HepG2 (cell line): Measurements from ENCODE around the gene MAP3K5. TPM values are rescaled to one million over a fixed set of nuclear protein-coding genes. Genes with fewer than 3 reads are reported as not detected.

Source experiments
- CREM ChIP-seq, 2 experiments: sonication (generic) in 1 of 2; formaldehyde crosslinking in 1 of 2; IDR thresholded peaks; 2 replicates each; pipeline versions ENCODE4 v1.4.0 to v1.6.1; 2016 to 2020; ENCODE audit warnings: antibody characterized with exemption in 1 of 2, mild to moderate bottlenecking in 1 of 2, missing genetic modification reagents in 1 of 2
- SP140L ChIP-seq: sonication (generic); formaldehyde crosslinking; IDR thresholded peaks from 2 replicates; pipeline ENCODE4 v1.4.0; 2020; ENCODE audit warnings: missing genetic modification reagents, borderline replicate concordance
- polyA plus RNA-seq, 8 experiments: library from polyadenylated mRNA; depleted of rRNA in 3 of 8; stranded (reverse) in 7 of 8; unstranded in 1 of 8; fragments of >200 nt; fragmentation: Illumina TruSeq in 4 of 8; extraction: Trizol in 4 of 8; gene quantifications; 2 replicates each; pipeline versions ENCODE4 v1.2.1 to v1.2.3, GENCODE V29; 2011 to 2016; ENCODE audit warnings: low read depth in 4 of 8, missing spikeins in 1 of 8, mixed read lengths in 1 of 8; ENCODE audit not compliant: insufficient read depth in 1 of 8
- total RNA-seq, 5 experiments: library from RNA; depleted of rRNA; stranded (reverse); fragments of >200 nt; fragmentation: Illumina TruSeq; extraction: Trizol; gene quantifications; 2 replicates each; pipeline ENCODE4 v1.2.3, GENCODE V29; 2016; ENCODE audit warnings: low read depth in 1 of 5
- TF ChIP-seq, protein P1 (sequence below): sonication (generic); formaldehyde crosslinking; IDR thresholded peaks from 2 replicates; pipeline ENCODE4 v1.4.0; 2020; ENCODE audit warnings: missing genetic modification reagents
- TF ChIP-seq, protein P2 (sequence below): sonication (generic); formaldehyde crosslinking; IDR thresholded peaks from 2 replicates; pipeline ENCODE4 v1.4.0; 2020; ENCODE audit warnings: low read depth, missing genetic modification reagents

The MAP3K5 gene
- total and polyA plus RNA-seq, 2 of the 13 experiments (the other 11 are each of a cell fraction or from before 2014, with no cell fraction given) = not detected

DNA sequence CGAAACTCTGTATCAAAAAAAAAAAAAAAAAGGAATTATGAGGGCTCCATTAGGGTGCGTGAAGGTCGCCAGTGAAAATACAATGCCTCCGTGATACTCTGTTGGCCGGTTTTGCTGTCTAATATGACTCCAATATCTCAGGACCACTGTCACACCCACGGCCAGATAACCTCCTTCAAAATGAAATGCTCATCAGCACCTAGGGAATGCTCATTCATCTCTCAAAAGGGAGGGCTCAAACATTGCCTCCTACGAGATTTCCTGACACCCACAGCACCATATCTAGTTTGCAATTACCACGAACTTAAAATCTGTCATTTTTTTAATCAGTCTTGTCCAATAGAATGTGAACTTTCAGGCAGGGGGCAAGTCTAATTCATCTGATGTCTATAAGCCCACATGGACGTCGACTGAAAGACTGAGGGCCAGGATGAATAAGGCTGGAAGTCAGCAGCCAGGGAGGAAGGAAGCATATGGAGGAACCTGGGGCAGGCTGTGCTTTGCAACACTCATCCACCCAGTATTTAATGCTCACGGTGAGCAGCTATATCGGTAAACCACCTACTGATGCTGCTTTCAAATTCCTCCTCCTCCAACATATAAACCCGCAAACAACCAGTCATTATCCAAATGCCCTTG, 42.8 kb downstream of the MAP3K5 start (continued):
- TF ChIP-seq, protein P1, sequence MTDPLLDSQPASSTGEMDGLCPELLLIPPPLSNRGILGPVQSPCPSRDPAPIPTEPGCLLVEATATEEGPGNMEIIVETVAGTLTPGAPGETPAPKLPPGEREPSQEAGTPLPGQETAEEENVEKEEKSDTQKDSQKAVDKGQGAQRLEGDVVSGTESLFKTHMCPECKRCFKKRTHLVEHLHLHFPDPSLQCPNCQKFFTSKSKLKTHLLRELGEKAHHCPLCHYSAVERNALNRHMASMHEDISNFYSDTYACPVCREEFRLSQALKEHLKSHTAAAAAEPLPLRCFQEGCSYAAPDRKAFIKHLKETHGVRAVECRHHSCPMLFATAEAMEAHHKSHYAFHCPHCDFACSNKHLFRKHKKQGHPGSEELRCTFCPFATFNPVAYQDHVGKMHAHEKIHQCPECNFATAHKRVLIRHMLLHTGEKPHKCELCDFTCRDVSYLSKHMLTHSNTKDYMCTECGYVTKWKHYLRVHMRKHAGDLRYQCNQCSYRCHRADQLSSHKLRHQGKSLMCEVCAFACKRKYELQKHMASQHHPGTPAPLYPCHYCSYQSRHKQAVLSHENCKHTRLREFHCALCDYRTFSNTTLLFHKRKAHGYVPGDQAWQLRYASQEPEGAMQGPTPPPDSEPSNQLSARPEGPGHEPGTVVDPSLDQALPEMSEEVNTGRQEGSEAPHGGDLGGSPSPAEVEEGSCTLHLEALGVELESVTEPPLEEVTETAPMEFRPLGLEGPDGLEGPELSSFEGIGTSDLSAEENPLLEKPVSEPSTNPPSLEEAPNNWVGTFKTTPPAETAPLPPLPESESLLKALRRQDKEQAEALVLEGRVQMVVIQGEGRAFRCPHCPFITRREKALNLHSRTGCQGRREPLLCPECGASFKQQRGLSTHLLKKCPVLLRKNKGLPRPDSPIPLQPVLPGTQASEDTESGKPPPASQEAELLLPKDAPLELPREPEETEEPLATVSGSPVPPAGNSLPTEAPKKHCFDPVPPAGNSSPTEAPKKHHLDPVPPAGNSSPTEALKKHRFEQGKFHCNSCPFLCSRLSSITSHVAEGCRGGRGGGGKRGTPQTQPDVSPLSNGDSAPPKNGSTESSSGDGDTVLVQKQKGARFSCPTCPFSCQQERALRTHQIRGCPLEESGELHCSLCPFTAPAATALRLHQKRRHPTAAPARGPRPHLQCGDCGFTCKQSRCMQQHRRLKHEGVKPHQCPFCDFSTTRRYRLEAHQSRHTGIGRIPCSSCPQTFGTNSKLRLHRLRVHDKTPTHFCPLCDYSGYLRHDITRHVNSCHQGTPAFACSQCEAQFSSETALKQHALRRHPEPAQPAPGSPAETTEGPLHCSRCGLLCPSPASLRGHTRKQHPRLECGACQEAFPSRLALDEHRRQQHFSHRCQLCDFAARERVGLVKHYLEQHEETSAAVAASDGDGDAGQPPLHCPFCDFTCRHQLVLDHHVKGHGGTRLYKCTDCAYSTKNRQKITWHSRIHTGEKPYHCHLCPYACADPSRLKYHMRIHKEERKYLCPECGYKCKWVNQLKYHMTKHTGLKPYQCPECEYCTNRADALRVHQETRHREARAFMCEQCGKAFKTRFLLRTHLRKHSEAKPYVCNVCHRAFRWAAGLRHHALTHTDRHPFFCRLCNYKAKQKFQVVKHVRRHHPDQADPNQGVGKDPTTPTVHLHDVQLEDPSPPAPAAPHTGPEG (CRISPR knock-in tag) = no peak
- TF ChIP-seq, protein P2, sequence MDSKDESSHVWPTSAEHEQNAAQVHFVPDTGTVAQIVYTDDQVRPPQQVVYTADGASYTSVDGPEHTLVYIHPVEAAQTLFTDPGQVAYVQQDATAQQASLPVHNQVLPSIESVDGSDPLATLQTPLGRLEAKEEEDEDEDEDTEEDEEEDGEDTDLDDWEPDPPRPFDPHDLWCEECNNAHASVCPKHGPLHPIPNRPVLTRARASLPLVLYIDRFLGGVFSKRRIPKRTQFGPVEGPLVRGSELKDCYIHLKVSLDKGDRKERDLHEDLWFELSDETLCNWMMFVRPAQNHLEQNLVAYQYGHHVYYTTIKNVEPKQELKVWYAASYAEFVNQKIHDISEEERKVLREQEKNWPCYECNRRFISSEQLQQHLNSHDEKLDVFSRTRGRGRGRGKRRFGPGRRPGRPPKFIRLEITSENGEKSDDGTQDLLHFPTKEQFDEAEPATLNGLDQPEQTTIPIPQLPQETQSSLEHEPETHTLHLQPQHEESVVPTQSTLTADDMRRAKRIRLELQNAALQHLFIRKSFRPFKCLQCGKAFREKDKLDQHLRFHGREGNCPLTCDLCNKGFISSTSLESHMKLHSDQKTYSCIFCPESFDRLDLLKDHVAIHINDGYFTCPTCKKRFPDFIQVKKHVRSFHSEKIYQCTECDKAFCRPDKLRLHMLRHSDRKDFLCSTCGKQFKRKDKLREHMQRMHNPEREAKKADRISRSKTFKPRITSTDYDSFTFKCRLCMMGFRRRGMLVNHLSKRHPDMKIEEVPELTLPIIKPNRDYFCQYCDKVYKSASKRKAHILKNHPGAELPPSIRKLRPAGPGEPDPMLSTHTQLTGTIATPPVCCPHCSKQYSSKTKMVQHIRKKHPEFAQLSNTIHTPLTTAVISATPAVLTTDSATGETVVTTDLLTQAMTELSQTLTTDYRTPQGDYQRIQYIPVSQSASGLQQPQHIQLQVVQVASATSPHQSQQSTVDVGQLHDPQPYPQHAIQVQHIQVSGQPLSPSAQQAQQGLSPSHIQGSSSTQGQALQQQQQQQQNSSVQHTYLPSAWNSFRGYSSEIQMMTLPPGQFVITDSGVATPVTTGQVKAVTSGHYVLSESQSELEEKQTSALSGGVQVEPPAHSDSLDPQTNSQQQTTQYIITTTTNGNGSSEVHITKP = no peak
- TF ChIP-seq CREM (IDR thresholded peaks at IDR 0.05) (no peak), CREM (CRISPR knock-in tag; IDR thresholded peaks at IDR 0.05) (no peak), SP140L (CRISPR knock-in tag) (no peak)
